Fibroblast of the aortic adventitia (primary cell): ENCODE measurements around the gene LBHD1. TPM values are rescaled to one million over a fixed set of nuclear protein-coding genes. Genes with fewer than 3 reads are reported as not detected.

ENCODE experiments used
- DNase-seq: peaks from one replicate; pipeline ENCODE4 v3.0.0-alpha.2; 2010; ENCODE audit warnings: low read depth
- H3K4me3 ChIP-seq: 2 replicates; pipeline ENCODE4 v1.5.1; 2011; ENCODE audit warnings: low read depth, mild to moderate bottlenecking, control low read depth, low read length, moderate library complexity
- CTCF ChIP-seq: IDR thresholded peaks from 2 replicates; pipeline ENCODE4 v1.5.1; 2011; ENCODE audit warnings: mild to moderate bottlenecking, low read length, control low read depth, inconsistent platforms; ENCODE audit not compliant: insufficient read depth
- total RNA-seq: library from RNA; depleted of rRNA; stranded (reverse); fragments of >200 nt; gene quantifications from 2 replicates; pipeline ENCODE4 v1.2.3, GENCODE V29; 2012; ENCODE audit warnings: low replicate concordance

LBHD1 gene
- total RNA-seq, 1 donor = 4.5 TPM

GRCh38 chr11:62712861-62713260 is 40.8 kb upstream of the LBHD1 start:
- no peak for TF ChIP-seq CTCF
- DNase-seq = no peak
- no peak overlapping the region for H3K4me3 ChIP-seq

DNA sequence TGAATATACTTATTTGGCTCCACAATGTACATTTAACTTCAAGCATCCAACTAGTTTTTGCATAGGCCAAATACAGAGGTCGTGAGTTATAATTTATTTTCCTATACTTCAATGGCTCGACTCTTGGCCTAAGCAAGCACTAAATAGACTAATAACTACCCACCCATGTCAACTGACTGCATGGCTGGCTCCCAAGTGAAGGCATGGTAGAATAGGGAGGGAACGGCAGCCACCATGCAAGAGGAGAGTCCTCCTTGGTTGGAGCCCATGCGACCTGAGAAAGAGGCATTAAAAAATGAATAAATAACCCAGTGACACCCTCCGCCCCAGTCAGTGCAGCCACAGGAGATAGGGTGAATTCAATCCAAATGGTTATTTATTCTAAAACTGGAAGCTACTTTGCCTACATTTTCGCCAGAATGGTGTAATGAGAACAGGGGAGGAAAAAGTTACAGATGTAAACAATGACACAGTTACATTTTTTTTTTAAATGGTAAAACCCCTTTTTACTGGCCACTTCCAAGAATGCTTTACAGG is 40.3 kb upstream of the LBHD1 start:
- TF ChIP-seq CTCF = no peak
- no peak for DNase-seq

DNA sequence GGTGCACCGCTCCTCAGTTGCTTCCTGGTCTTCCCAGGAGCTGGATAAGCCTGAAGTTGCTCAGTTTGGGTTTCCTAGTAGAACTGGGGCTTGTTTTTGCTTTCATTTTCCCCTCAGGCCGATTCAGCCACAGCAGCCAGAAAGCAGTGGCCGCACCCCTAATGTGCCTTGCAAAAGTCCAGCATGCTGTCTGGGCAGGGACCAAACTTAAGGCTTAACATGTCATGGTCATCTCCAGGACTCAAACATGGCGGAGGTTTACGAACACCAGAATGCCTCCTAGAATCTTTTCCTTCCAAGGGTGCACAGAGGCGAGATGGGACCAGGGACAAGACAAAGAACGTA is 37.9 kb upstream of the LBHD1 start:
- no peak for TF ChIP-seq CTCF

More for the DNA sequence above, 40.3 kb upstream of the LBHD1 start:
- H3K4me3 ChIP-seq = no peak overlapping the region

DNA sequence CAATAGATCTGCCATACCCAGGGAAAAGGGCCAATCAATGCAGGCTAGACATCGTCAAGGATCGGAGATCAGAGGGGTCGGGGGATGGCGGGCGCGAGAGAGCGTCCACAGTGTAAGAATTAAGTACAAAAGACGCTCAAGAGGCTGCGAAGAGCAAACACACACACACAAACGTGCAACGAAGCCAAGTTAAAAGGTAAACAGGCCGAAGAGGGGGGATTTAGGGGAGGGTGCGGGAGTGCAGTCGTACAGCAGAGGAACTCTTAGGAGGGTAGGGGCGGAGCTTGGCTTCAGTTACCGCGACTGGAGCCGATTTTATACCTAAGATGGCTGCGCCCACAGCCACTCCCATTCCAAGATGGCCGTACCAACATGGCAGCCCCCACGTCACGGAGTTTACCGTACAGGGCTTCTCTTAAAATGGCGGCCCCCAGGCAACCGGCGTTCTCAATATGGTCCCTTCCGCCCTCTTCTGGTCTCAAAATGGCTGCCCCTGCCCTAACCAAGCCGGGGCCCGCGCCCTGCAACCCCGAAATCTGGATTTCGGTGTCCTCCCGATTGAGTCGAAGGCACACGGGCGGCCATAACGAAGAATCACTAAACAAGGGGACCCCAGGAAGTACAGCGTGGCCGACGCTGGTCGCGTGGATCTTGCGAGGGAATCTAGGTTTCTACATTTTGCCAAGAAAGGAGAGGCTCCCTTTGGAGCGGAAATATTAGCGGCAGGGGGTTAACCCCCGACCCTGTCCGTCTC is 37.4 kb upstream of the LBHD1 start:
- no peak for TF ChIP-seq CTCF
- DNase-seq = peak; percentile 97
- H3K4me3 ChIP-seq = peak overlapping the region; percentile 65

More for the DNA sequence above, 37.9 kb upstream of the LBHD1 start:
- H3K4me3 ChIP-seq = peak overlapping the region; percentile 61
- peak; percentile 53 for DNase-seq

DNA sequence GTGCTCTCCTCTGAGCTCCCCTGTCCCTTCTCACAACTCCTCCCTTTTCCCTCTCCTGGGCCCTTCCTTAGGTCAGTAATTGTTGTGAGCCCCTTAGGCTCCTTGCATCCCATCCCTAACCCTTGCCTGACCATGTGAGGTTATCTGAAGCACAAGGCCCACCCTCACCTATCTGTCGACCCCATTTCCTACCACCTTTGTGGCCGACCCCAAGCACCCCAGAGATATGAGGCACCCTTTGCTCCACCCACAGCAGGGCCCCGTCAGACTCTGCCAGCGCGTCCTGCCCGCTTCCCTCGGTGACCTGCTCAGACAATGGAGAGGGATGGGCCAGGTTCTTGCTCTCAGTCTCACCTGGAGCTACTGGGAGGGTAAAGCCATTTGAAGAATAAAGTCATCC is 36.7 kb upstream of the LBHD1 start:
- no peak for DNase-seq
- TF ChIP-seq CTCF = no peak
- H3K4me3 ChIP-seq = peak overlapping the region; percentile 65

GRCh38 chr11:62708392-62708791 is 36.3 kb upstream of the LBHD1 start:
- no peak for DNase-seq
- TF ChIP-seq CTCF = no peak
- H3K4me3 ChIP-seq = no peak overlapping the region
